H9 (cell line): Measurements from ENCODE around the gene RASL12. TPM values are rescaled to one million over a fixed set of nuclear protein-coding genes. Genes with fewer than 3 reads are reported as not detected.
A peak's percentile ranks its signal among the peaks of the same experiment; 100 is the strongest.

Source experiments
- DNase-seq: peaks from one replicate; pipeline ENCODE4 v3.0.0-alpha.2; 2017
- H2AFZ ChIP-seq: one replicate; pipeline ENCODE4 v1.6.1; 2013; ENCODE audit warnings: mild to moderate bottlenecking, low read length, control low read depth, moderate library complexity
- H2AK5ac ChIP-seq: 2 replicates; pipeline ENCODE4 v1.6.1; 2013; ENCODE audit warnings: low read length, control low read depth, mixed read lengths; ENCODE audit not compliant: insufficient read length
- H2BK120ac ChIP-seq: one replicate; pipeline ENCODE4 v1.6.1; 2013; ENCODE audit warnings: low read depth, mild to moderate bottlenecking, low read length, control low read depth, inconsistent platforms; ENCODE audit not compliant: poor library complexity, severe bottlenecking
- H2BK12ac ChIP-seq: 2 replicates; pipeline ENCODE4 v1.6.1; 2013; ENCODE audit warnings: low read length, control low read depth, mixed read lengths, low read depth; ENCODE audit not compliant: insufficient read length
- H2BK15ac ChIP-seq: 2 replicates; pipeline ENCODE4 v1.6.1; 2013; ENCODE audit warnings: low read depth, low read length, control low read depth
- H2BK20ac ChIP-seq: one replicate; pipeline ENCODE4 v1.6.1; 2013; ENCODE audit warnings: low read depth, mild to moderate bottlenecking, low read length, control low read depth, inconsistent platforms; ENCODE audit not compliant: poor library complexity, severe bottlenecking
- H2BK5ac ChIP-seq: 2 replicates; pipeline ENCODE4 v1.6.1; 2013; ENCODE audit warnings: low read length, control low read depth, mixed read lengths; ENCODE audit not compliant: insufficient read length
- H3K14ac ChIP-seq: 2 replicates; pipeline ENCODE4 v1.6.1; 2013; ENCODE audit warnings: low read length, control low read depth; ENCODE audit not compliant: insufficient read depth
- H3K18ac ChIP-seq: 2 replicates; pipeline ENCODE4 v1.6.1; 2013; ENCODE audit warnings: low read depth, mild to moderate bottlenecking, mixed read lengths, low read length, control low read depth; ENCODE audit not compliant: insufficient read length
- H3K23ac ChIP-seq: 2 replicates; pipeline ENCODE4 v1.6.1; 2013; ENCODE audit warnings: low read length, control low read depth, mixed read lengths, low read depth; ENCODE audit not compliant: insufficient read length
- H3K23me2 ChIP-seq: 2 replicates; pipeline ENCODE4 v1.6.1; 2013; ENCODE audit warnings: low read depth, mild to moderate bottlenecking, mixed read lengths, low read length, control low read depth; ENCODE audit not compliant: insufficient read length, poor library complexity, severe bottlenecking
- H3K27ac ChIP-seq: 2 replicates; pipeline ENCODE4 v1.5.1; 2013; ENCODE audit warnings: low read length, control low read depth, mixed read lengths, low read depth; ENCODE audit not compliant: insufficient read length
- H3K27me3 ChIP-seq: 2 replicates; pipeline ENCODE4 v1.6.1; 2013; ENCODE audit warnings: low read length, control low read depth, inconsistent platforms; ENCODE audit not compliant: insufficient read depth
- H3K4ac ChIP-seq: 2 replicates; pipeline ENCODE4 v1.6.1; 2013; ENCODE audit warnings: low read depth, mild to moderate bottlenecking, control low read depth, inconsistent platforms, low read length, moderate library complexity
- H3K4me1 ChIP-seq: 2 replicates; pipeline ENCODE4 v1.6.1; 2013; ENCODE audit warnings: low read length, control low read depth, inconsistent platforms; ENCODE audit not compliant: insufficient read depth
- H3K4me2 ChIP-seq: 2 replicates; pipeline ENCODE4 v1.6.1; 2013; ENCODE audit warnings: low read length, control low read depth, mixed read lengths; ENCODE audit not compliant: insufficient read length, insufficient read depth
- H3K56ac ChIP-seq: 2 replicates; pipeline ENCODE4 v1.6.1; 2013; ENCODE audit warnings: low read depth, mild to moderate bottlenecking, mixed read lengths, low read length, control low read depth; ENCODE audit not compliant: insufficient read length
- H3K79me1 ChIP-seq: 2 replicates; pipeline ENCODE4 v1.6.1; 2013; ENCODE audit warnings: low read depth, mild to moderate bottlenecking, moderate library complexity, low read length, control low read depth, inconsistent platforms; ENCODE audit not compliant: insufficient read depth, poor library complexity, severe bottlenecking
- H3K79me2 ChIP-seq: 2 replicates; pipeline ENCODE4 v1.6.1; 2013; ENCODE audit warnings: low read length, control low read depth, inconsistent platforms; ENCODE audit not compliant: insufficient read depth
- H3K9ac ChIP-seq: 2 replicates; pipeline ENCODE4 v1.6.1; 2013; ENCODE audit warnings: low read length, control low read depth, mixed read lengths; ENCODE audit not compliant: insufficient read length; ENCODE audit errors: extremely low read depth
- H3K9me3 ChIP-seq: one replicate; pipeline ENCODE4 v1.6.1; 2013; ENCODE audit warnings: low read depth, low read length, inconsistent platforms; ENCODE audit not compliant: control insufficient read depth
- H3T11ph ChIP-seq: one replicate; pipeline ENCODE4 v1.6.1; 2013; ENCODE audit warnings: mild to moderate bottlenecking, low read length, control low read depth, inconsistent platforms
- H4K20me1 ChIP-seq: one replicate; pipeline ENCODE4 v1.6.1; 2013; ENCODE audit not compliant: control insufficient read depth, insufficient read length, insufficient read depth
- H4K5ac ChIP-seq: 2 replicates; pipeline ENCODE4 v1.6.1; 2013; ENCODE audit warnings: low read depth, mild to moderate bottlenecking, mixed read lengths, low read length, control low read depth; ENCODE audit not compliant: insufficient read length
- H4K8ac ChIP-seq: replicated peaks from 2 replicates; pipeline ENCODE4 v1.6.1; 2013; ENCODE audit warnings: low read length, control low read depth, mixed read lengths, low read depth; ENCODE audit not compliant: insufficient read length
- H4K91ac ChIP-seq: 2 replicates; pipeline ENCODE4 v1.6.1; 2013; ENCODE audit warnings: low read depth, mild to moderate bottlenecking, moderate library complexity, mixed read lengths, low read length, control low read depth; ENCODE audit not compliant: insufficient read length
- H3K27ac Mint-ChIP-seq, 3 experiments: 2 replicates in 2 of 3; 3 replicates in 1 of 3; pipeline ENCODE4 v1.8.0; 2020 to 2021; ENCODE audit warnings: mixed read lengths in 3 of 3, mild to moderate bottlenecking in 1 of 3, moderate library complexity in 1 of 3
- H3K27me3 Mint-ChIP-seq: 2 replicates; pipeline ENCODE4 v1.8.0; 2021; ENCODE audit warnings: low read depth, mild to moderate bottlenecking, moderate library complexity, mixed read lengths
- H3K36me3 Mint-ChIP-seq, 3 experiments: 2 replicates in 2 of 3; 3 replicates in 1 of 3; pipeline ENCODE4 v1.8.0; 2020 to 2021; ENCODE audit warnings: low read depth in 3 of 3, mixed read lengths in 3 of 3; ENCODE audit not compliant: insufficient read depth in 1 of 3
- H3K4me1 Mint-ChIP-seq, 2 experiments: 2 replicates each; pipeline ENCODE4 v1.8.0; 2020; ENCODE audit warnings: mixed read lengths in 2 of 2
- H3K4me3 Mint-ChIP-seq, 2 experiments: 2 replicates in 1 of 2; 3 replicates in 1 of 2; pipeline ENCODE4 v1.8.0; 2020 to 2021; ENCODE audit warnings: mild to moderate bottlenecking in 2 of 2, mixed read lengths in 2 of 2, moderate library complexity in 1 of 2
- H3K9me3 Mint-ChIP-seq, 2 experiments: 2 replicates in 1 of 2; 3 replicates in 1 of 2; pipeline ENCODE4 v1.8.0; 2020; ENCODE audit warnings: mild to moderate bottlenecking in 2 of 2, mixed read lengths in 2 of 2, moderate library complexity in 1 of 2
- CTCF ChIP-seq: fragments of 200-600 bp; sonication (generic); conservative IDR thresholded peaks from 3 replicates; pipeline ENCODE4 v1.8.0; 2021; ENCODE audit warnings: antibody characterized with exemption, mild to moderate bottlenecking
- WGBS: extraction: QIAGEN DNeasy Blood & Tissue Kit; methylation state at CpG from one replicate; pipeline ENCODE4 v1.1.7; 2013; ENCODE audit warnings: missing lambda C conversion rate, low lambda C conversion rate, mixed read lengths; ENCODE audit not compliant: insufficient read length; ENCODE audit errors: extremely low coverage; 5-methylcytosine and 5-hydroxymethylcytosine counted together
- total RNA-seq: library from RNA; stranded (reverse); gene quantifications from 2 replicates; pipeline ENCODE4 v1.2.1, GENCODE V29; 2021

The RASL12 gene
- total RNA-seq, 1 experiment from 2014 or later, result 7.5 TPM

- no peak overlapping the region for H3K27ac Mint-ChIP-seq
- Histone ChIP-seq H3T11ph (no peak overlapping the region), H3K79me2 (no peaks in the 10 kb centered on the region), H3K79me1 (no peaks in the 10 kb centered on the region), H3K9me3 (no peaks in the 10 kb centered on the region), H3K4ac (no peak overlapping the region), H3K14ac (no peak overlapping the region), H4K91ac (no peak overlapping the region), H2BK15ac (no peak overlapping the region), H3K27ac (no peak overlapping the region), H3K18ac (no peak overlapping the region), H3K27me3 (no peaks in the 10 kb centered on the region), H2BK5ac (no peak overlapping the region), H3K9ac (no peak overlapping the region), H4K20me1 (no peaks in the 10 kb centered on the region), H3K23me2 (no peaks in the 10 kb centered on the region), H2BK20ac (no peak overlapping the region), H3K4me1 (no peaks in the 10 kb centered on the region; the same call in 1 of the 2 replicates), H3K4me2 (no peak overlapping the region), H2BK120ac (no peak overlapping the region), H2AK5ac (no peak overlapping the region), H3K56ac (no peak overlapping the region), H2BK12ac (no peak overlapping the region), H3K23ac (no peak overlapping the region), H2AFZ (no peak overlapping the region), H4K8ac (no peak overlapping the region), H4K5ac (no peak overlapping the region)
- no peak for DNase-seq
- peak overlapping the region; percentile 71 to 83; a peak in 1 of 5 replicates for H3K4me3 Mint-ChIP-seq
- H3K4me1 Mint-ChIP-seq, result peaks cover 13 to 14% of the 10 kb centered on the region in 2 experiments
- peaks cover 2 to 34% (median 33%) of the 10 kb centered on the region in 3 experiments; a peak in 5 of 7 replicates for H3K36me3 Mint-ChIP-seq
- no peak for TF ChIP-seq CTCF
- no CpG with 5 or more reads among the region's 1 CpG for WGBS
- H3K27me3 Mint-ChIP-seq, result peaks cover 8% of the 10 kb centered on the region; the same call in 1 of the 2 replicates
- no peaks in the 10 kb centered on the region for H3K9me3 Mint-ChIP-seq
These were observed 40.2 kb downstream of the RASL12 start for GRCh38 chr15:65027593-65027992.
